CD4-positive, alpha-beta T cell treated with Interleukin-6 at 100 ng/mL for 8 hours (primary cell): ENCODE results near the gene STT3A.

Experiments
- DNase-seq: peaks from one replicate; pipeline ENCODE4 v3.0.0-alpha.2; 2020; ENCODE audit warnings: mixed read lengths, low spot score

STT3A gene

DNA sequence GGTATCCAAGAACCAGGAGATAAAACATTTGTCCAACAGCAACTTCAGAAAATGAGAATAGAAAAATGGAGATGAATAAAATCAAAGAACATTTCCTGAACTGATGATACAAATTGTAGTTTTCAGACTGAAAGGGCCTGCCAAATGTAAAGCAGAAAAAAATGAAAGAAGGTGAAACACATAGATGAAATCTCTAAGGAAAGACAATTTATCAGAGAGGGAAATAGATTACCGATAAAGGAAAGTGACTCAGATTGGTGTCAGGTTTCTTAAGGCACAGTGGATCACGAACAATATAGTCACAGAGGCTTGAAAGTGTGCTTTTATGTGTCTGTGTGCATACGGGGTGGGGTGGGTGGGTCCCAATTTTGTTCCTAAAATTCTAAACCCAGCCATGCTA, 4.1 kb upstream of the STT3A start:
- DNase-seq, result no peak

DNA sequence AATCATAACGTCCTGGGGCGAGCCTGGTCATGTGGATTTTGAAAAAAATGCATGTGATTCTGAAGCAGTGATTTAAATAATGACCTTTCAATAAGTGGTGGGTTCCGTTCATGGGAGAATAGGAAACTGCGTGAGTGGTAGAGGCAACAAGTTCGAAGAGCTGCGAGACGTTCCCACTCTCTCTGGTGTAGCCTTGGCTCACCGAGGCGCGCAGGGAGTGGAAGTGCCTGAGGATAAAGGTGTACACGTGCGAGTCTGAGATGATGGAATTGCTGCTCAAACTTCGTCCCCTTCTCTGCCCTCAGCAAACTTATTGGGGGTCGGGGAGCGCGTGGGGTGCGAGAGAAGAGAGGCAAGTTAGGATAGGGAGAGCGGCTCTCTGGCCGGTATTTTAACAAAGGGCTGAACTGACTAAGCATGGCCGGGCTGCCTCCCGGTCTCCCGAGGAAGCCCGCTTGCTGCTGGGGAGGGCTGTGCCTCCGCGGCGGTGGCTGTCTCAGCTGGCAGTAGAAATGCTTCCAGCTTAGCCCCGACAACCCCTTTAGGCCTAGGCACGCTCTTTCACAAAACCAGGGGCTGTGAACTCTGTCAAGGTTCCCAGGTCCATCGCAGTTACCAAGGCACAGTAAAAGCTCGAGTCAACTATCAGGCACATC, 875 bp upstream of the STT3A start:
- peak; percentile 11 for DNase-seq

DNA sequence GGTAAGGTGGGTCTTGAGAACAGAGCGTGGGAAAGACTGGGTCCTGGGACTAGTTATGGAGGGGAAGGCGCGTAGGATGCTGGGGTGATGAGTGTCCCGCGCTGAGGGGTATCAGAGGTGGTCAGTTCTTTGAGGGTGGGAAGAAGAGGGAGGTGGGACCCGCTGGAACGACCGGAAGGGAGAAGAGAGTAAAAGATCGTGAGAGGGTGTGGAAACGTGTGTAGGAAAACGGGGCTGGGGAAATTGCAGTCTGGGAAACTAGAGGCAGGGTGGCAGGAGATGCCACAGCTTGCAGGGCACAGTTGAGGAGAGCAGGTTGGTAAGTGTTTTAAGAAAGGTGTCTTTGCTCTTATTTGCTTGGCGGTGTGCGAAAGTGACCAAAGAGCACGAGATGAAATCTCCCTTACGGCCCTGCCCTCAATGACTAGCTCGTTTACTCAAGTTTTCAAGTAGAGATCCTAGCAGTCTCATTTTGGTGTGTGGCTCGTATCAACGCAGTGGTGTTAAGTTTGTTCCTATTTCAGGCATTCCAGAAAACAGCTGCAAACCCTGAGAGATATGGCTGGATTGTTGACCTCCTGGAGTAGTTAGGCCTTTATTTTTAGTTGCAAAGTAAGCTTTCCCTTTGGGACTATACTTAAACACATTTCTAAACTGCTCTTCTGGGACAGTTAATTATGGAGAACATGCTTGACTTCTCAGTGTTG, 615 bp downstream of the STT3A start:
- DNase-seq, result no peak

DNA sequence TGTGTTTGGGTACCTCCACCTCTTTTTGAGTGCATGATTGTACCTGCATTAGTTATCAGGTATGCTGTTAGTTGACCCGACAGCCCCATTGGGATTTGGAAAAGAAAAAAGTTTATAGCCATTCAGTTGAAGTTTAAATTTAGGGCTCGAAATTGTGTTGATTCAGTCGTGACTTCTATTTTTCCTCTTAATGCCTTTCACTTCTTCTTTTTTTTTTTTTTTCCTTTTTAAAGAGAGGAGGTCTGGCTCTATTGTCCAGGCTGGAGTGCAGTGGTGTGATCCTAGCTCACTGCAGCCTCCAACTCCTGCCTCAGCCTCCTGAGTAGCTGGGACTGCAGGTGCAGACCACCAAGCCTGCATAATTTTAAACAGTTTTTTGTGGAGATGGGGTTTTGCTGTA, 2.3 kb downstream of the STT3A start:
- DNase-seq, result no peak

DNA sequence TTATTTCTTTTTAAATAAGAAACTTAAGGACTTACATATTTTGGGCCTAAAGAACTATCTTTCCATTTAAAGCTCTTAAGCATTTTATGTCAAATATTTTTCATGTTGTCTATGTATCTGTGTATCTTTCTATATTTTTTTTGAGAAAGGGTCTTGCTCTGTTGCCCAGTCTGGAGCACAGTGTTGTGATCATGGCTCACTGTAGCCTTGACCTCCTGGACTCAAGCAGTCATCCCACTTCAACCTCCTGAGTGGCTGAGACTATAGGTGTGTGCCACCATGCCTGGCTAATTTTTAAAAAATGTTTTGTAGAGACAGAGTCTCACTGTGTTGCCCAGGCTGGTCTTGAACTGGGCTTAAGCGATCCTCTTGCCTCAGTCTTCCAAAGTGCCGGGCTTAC, 8.0 kb downstream of the STT3A start:
- no peak for DNase-seq

DNA sequence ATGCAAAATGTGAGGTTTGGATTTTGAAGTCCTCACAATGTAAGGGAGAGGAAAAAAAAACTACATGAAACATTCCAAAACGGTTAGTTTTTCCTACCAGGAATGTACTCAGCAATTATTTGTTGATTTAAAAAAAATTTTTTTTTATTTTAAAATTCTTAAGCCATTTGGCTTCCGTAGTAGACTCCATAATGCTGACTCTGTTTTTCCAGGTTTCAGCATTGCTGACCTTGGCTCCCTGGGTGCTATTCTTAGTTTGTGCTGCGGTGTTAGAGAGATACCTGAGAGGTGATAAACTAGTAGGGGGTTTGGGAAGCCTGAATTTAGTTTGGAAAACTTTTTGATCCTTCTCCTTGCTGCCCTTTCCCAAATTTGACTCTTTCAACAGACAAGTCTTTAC, 10.6 kb downstream of the STT3A start:
- DNase-seq, result no peak

DNA sequence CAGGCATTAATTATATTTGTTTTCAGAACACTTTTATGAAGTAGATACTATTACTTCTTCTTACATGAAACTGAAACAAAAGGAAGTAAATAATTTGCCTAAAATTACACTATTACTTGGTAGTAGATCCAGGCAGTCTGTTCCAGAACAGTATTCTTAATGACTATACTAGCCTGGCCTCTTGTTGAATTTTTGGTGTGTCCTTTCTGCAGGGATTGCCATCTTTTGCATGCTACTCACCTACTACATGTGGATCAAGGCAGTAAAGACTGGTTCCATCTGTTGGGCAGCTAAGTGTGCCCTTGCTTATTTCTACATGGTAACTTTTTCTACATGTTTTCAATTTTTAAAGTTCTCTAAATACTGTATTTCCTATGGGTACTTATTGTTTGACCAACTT, 12.8 kb downstream of the STT3A start:
- DNase-seq, result no peak

DNA sequence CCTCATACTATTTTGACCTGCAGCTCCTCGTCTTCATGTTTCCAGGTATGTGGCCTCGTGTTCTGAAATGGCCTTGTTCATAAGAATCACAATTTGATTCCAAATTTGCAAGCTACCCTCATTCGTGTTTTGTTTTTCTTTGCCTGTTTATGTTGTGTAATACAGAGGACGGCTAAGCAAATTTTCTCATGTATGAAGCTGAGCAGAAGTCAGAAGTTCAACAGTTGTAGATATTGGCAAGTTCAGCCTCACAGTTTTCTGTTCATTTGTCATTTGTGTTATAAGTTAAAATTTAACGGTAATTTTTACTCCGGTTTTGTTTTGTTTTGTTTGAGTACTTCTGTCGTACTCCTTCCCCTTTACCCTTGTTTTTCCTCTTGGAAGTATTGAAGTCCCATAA, 16.9 kb downstream of the STT3A start:
- no peak for DNase-seq

DNA sequence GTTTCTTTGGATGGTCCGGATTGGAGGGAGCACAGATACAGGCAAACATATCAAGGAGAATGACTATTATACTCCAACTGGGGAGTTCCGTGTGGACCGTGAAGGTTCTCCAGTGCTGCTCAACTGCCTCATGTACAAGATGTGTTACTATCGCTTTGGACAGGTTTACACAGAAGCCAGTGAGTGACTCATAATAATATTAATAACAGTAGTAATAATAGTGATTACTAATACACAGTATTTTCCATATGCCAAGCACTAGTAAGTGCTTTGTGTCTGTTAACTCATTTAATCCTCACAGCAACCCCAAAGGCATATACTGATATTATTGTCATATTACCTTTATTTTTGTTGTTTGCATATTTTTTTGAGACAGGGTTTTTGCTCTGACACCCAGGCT, 25.7 kb downstream of the STT3A start:
- DNase-seq, result no peak

DNA sequence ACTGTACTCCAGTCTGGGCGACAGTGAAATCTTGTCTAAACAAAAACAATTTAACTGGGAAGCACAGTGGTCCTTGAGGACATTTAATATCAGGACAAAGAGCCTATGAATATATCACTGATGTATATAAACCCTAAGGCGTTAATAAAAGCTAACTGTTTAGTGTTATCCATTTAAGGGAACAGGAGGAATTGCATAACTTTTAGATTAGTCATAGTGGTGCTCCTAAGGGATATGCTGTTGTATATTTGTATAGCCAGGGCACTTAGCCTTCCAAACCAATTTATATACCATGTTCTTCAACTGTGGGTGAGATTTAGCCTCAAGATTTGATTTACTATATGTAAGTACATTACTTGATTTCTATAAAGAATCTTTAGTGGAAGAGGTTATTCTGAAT, 29.3 kb downstream of the STT3A start:
- no peak for DNase-seq

DNA sequence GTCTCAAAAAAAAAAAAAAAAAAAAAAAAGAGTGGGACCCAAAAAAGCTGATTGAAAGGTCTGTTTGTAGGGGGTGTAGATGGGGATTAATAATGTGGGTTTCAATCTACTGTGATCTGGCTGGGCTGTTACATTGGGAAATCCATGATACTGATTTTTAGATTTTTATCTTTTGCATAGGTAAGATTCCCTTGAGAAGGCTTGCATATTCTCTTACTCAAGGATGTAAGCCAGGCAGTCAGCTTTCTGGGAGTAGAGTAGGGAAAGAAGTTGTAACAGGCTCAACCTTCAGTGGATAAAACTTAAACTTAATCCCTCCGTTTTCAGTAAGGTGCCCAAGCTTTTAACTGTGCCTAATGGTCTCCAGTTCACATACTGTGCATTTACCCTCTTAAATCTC, 30.4 kb downstream of the STT3A start:
- DNase-seq, result no peak

DNA sequence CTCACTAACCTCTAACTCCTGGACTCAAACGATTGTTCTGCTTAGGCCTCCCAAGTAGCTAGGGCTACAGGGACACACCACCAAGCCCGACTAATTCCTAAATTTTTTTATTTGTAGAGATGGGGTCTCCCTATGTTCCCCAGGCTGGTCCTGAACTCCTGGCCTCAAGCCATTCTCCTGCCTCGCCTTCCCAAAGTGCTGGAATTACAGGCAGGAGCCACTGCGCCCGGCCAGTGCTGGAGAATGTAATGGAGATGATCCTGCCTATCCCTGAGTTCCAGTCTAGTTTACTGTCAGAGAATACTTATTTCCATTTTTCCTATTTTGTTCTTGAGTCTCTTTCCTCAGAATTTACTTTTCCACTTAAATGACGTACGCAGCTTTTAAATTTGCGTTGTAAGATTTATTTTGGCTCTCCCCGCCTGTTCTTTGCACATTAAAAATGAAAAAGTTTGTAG, 32.1 kb downstream of the STT3A start, which contains the start of gene CHEK1:
Gene CHEK1, plus strand, starts transcription at position 408 of the 458 bp plus-strand sequence. CDS start 1,606 bp downstream, outside the sequence.
- DNase-seq, result no peak

DNA sequence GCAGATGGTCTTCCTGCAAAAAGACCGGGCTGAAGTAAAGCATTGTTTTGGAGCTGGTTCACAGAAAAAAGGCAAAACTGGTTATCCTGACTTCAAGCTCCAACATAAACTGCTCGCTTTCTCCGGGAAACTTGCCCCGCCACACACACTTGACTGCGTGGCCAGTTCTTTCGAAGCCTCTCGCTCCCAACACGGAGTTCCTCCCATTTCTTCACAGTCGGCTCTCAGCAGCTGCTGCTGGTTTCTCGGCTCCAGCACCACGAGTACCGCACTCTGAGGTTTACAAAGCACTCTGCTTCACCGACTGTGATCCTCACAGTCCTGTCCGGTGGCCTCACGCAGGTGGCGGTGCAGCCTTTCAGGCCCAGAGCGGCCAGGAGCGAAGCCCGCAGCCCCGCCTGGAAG, 32.6 kb downstream of the STT3A start:
- no peak for DNase-seq

DNA sequence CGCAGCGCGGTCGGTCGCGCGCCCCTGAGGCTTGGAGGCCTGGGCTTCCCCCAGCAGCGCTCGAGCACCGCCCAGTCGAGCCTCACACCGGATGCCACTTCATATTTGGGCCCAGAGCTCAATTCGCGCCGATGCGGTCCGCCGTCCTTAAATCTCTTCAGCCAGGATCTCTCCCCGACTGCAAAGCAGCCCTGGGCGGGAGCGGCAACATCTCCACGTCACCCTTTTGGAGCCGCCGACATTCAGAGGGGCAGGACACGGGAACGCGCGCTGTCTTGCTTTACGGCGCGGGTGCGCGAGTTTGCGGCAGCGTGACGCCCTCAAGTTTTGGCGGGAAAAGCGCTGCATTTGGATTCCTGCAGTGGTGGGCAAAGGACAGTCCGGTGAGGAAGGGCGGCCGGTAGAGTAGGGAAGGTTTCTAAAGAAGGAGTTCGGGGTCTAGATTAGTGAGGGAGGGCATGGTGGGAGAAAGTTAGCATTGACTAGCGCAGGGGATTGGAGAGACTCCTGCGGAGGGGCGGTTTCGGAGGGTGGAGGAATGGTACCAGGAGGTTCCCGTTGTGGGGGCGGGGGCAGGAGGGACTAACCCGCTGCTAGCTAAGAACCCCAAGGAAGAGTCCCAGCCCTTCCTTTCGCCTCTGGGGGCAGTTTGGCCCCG, 33.1 kb downstream of the STT3A start:
- DNase-seq, result peak; percentile 79

DNA sequence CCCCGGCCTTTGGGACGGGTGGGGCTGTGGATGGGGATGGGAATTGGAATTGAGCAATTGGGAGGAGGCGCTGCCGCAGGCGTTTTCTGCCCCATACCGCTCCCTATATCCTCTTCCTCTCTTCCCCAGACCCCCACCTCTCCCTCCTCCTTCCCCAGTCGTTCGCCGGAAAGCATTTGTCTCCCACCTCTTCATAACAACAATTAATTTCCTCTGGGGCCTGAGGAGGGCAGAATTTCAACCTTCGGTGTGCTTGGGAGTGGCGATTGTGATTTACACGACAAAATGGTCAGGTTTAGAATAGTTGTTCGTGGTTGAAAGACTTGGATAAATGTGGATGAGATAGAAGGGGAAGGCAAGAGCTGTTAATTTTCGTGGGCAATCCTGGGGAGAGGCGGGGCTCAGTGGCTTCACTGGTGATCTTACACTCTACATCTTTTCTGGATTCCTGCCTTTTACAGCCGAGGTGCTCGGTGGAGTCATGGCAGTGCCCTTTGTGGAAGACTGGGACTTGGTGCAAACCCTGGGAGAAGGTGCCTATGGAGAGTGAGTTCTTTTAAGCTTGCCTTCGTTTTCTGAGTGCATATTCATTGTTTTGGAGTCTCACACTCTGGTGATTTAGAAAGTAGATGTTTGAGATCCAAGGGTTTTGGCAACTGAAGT, 33.8 kb downstream of the STT3A start:
- DNase-seq, result peak; percentile 22

DNA sequence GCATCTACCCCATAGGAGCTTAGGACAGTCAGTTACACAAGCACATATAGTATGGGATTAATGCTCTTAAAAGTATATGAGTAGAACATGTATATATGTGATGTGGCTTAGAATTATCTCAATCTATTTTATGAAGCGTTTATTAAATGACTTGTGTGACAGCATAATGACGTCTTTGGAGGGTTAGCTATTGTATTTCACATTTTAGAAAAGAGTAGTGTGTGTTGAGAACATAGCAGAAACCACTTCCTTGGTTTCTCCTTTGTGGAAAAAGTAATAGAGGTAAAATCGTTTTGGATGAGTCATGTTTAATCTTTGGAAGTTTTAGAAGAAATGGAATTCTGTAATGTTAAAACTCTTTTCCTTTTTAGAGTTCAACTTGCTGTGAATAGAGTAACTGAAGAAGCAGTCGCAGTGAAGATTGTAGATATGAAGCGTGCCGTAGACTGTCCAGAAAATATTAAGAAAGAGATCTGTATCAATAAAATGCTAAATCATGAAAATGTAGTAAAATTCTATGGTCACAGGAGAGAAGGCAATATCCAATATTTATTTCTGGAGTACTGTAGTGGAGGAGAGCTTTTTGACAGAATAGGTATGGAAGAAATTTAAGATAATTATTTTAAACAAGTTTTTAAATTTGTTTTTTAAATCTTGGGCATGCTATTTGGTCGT, 34.7 kb downstream of the STT3A start:
- no peak for DNase-seq

DNA sequence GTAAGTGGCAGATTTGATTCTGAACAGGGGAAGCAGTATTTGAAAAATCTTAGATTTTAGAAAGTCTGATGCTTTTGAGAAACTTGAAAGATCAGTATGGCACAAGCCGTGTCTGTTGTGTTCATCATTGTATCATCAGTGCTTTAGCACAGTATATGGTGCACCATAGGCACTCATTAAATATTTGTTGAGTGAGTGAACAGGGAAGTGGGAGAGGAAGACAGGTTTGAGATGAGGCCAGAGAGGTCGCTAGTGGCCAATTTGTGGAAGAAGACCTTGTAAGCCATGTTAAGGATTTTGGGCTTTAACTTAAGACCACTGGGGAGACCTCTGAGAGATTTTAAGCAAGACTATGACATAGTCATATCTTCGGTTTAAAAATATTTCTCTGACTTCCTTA, 45.2 kb downstream of the STT3A start:
- no peak for DNase-seq

DNA sequence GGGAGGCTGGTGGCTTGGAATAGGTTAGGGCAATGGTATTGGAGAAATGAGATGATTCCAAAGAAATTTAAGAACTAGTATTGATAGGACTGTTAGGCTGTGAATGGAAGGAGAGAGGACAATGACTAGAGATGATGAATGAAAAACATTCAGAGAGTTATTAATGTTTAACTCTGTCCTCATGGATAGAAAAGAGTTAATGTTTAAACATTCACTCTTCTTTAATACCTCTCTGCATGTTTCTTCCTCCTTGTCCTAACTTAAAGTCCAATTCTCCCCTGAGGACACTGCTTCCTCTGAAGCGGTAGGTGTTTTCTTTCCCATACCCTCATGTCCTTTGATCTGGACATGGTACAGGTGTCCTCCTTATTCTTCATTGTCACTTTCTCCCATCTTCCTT, 45.7 kb downstream of the STT3A start:
- DNase-seq, result no peak

DNA sequence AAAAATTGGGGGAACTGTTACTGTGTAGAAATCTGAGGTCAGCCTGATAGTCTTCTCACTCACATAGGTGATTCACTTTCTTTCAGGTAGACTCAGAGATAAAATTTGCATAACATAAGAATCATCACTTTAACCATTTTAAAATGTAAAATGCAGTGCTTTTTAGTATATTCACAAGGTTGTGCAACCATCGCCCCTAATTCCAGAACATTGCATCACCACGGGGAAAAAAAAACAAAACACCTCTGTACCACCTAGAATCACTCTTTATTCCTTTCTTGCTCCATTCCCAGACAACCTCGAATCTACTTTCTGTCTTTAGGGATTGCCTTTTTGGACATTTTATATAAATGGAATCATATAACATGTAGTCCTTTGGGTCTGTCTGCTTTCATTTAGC, 53.2 kb downstream of the STT3A start:
- DNase-seq, result no peak

DNA sequence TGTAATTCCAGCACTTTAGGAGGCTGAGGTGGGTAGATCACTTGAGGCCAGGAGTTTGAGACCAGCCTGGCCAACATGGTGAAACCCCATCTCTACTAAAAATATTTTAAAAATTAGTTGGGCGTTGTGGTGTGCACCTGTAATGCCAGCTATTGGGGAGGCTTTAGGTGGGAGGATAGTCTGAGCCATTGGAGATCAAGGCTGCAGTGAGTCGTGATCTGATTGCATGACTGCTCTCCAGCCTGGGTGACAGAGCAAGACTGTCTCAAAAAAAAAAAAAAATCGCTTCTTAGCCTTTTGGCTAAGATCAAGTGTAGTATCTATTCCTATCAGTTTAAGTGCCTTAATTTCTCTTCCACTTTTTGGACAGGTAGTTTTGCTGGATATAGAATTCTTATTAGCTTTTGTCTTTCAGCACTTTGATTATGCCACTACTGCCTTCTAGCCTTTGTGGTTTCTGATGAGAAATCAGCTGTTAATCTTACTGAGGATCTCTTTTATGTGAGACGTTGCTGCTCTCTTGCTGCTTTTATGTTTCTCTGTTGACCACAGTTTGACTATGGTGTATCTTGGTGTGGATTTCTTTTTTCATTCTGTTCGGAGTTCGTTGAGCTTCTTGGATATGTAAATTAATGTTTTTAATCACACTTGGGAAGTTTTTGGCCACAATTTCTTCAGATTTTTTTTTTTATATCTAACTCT, 57.0 kb downstream of the STT3A start:
- no peak for DNase-seq

DNA sequence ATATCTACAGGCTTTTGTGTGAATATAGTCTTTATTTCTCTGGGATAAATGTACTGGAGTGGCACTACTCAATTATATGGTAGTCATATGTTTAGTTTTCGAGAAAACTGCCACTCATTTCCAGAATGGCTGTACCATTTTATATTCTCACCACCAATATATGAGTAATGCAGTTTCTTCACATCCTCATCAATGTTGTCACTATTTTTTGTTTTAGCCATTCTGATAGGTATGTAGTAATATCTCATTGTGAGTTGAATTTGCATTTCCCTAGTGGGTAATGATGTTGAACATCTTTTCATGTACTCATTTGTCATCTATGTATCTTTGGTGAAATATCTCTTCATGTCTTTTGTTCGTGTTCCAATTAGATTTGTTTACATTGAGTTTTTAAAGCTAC, 70.0 kb downstream of the STT3A start:
- no peak for DNase-seq

DNA sequence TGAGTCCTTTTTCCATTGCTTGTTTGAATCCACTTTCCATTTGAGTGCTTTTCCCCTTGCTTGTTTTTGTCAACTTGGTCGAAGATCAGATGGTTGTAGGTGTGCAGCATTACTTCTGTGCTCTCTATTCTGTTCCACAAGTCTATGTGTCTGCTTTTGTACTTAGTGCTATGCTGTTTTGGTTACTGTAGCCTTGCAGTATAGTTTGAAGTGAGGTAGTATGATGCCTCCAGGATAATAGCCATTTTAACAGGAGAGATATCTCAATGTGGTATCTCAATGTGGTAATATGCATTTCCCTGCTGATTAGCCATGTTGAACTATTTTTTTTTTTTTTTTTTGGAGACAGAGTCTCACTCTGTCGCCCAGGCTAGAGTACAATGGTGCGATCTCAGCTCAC, 71.3 kb downstream of the STT3A start:
- no peak for DNase-seq
